HG02884 (cell line): Measurements from ENCODE around the gene URM1.
"Not testable (repeated sequence)": the region's sequence is repeated elsewhere in the genome, so short reads cannot be mapped to it uniquely, and the experiment has no call there.

Experiments used
- ATAC-seq: cut with Tn5 transposase; IDR thresholded peaks from one replicate; pipeline ENCODE4 v1.9.1; 2021; ENCODE audit warnings: mild to moderate bottlenecking, moderate library complexity; ENCODE audit not compliant: unreplicated experiment

Gene URM1

DNA sequence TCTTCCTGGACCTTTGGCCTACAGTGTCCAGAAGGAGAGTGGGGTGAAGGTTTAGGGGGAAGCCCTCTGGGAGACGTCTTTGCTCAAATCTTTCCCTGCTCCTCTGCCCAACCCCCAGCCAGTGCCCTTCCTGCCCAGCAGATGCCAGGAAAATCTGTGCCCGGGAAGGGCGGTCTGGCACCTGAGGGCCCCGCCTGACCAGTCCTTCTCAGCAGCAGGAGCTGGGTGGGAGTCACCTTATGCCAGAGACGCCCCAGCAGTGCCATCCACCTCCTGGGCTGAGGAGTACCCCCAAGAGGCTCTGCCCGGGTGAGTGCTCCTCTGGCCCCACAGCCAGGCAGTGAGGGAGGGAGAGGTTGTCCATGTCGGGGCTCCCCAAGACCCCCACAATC is 34.6 kb downstream of the URM1 start:
- ATAC-seq = no peak

DNA sequence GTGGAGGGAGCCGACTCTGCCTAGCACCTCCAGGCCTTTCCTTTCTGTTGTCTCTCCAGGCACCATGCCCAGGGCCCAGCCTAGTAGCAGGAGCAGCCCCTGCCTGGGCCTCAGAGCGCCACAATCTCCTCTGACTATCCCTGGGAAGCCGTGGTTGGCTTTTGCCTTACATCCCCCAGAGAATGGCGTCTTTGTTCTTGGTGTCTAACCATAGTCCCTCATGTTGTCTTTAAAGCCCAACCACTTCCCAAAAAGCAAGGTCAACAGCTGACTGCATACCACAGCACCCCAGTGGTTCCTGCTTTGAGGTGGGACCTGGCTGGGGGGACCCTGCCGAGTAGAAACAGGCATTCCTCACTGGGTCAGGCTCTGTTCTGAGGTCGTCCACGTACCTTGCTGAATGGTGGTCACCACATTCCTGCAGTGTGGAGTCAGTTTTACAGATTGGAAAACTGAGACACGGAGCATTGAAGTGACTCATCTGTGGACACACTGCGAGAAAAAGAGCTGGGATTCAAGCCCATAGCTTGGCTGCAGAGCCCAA is 35.7 kb downstream of the URM1 start:
- no peak for ATAC-seq

DNA sequence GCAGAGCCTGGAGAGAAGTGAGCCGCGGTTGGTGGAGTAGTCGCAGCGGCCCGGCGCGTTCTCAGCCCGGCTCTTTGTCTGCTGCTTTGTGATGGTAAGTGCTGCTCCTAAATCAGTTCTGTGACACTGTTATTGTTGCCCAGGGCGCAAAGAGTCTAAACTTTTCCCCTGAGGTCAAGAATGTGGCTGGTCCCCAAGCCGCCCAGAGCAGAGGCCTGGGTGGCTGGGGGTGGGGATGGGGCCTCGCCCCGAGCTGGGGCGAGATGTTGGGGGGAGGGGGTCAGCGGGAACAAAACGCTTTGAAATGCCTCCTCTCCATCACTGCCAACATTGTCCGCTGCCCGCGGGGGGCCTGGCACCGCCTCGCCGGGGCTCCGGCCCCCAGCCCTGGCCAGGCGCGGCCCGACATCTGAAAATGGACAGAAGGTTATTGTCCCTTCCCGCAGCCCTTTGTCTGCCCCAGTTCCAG is 37.8 kb downstream of the URM1 start:
- ATAC-seq = no peak

DNA sequence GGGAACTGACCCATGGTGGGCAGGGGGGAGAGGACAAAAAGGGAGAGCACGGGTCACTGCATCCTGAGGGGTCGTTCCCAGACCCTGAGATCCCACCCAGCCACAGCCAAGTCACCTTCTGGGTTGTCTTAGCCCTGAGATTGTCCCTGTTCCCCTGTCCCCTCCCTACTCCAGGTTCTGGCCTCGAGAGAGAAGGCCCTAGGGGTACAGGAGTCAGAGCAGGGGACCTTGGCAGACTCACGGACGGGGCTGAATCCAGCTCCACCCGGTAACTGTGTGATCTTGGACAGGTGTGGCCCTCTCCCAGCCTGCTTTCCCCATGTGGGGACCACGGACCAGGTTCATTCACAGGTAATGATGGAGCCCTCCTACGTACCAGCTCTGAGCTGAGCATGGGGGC is 38.3 kb downstream of the URM1 start:
- ATAC-seq = no peak

DNA sequence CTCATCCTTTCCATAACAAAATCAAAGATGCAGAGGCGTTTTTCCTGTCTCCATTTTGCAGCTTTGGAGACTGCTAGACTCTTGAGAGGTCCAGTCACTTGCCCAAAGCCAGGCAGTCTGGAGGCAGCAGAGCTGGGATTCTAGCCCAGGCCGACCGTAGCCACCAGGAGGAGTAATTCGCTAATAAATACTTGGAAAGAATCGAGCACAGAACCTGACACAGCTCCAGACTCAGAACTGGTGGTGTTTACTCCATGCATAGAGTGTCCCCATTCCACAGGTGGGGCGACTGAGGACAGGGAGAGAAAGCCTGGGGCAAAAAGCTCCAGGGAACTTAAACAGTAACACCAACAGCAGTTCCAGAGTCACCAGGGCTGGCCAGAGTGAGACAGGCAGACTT is 38.8 kb downstream of the URM1 start:
- ATAC-seq = no peak

DNA sequence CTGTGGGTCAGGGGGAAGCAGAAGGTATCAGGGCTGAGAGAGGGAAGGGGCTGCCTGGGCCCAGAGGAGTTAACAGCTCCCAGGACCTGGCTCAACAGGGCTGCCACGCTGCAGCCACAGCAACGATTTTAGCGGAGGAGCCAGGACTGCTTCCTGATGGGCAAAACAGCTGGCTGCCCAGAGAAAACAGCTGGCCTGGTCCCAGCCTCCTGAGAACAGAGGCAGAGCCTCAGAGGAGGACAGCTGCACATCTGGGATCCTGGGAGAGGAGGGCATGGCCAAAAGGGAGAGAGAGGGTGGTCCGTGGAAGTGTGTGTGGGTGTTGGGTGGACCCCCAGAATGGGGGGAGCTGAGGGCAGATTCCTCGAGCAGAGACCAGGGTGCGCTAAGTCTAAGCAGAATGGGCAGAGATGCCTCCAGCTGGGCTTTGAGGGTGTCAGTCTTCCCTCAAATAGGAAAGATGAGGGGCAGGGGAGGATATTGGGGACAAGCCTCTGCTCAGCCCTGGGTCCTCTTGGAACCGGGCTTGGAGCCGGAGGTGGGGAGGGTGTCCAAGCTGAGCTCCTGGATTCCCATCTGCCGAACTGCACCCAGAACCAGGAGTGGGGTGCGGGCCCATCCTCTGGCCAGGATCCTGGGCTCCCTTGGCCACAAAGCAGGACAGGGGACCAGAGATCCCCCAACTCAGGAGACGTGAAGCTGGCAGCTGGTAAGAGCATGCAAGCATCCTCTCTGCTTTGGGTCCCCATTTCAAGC is 40.4 kb downstream of the URM1 start:
- no peak for ATAC-seq

DNA sequence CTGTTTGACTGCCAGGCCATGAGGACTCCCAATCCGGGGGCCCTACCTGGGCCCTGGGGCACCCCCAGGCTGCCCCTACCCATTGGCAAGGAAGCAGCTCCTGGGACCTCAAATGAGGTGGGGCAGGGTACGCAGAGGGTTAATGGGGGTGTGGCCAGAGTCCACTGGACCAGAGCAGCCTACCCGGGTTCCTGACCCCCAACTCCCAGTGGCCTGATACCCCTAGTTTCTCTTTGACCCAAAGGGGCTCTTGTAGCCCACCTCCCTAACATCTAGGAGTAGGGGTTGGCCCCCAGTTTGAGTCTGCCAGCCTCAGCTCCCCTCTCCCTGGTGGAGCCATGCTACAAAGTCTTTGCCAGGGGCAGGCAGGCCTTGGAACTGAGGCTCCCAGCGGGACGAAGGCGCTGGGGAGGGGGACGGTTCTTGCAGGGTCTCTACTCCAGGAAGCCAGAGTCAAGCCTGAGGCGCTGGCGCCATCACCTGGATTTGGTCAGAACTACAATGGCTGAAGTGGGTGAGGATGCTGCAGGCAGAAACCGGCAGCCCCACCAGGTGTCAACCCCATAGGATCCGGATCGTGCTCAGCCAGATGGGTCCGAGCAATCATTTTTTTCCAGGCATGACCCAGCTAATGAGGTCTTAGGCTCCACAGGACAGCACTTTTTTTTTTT is 41.1 kb downstream of the URM1 start:
- no peak for ATAC-seq

DNA sequence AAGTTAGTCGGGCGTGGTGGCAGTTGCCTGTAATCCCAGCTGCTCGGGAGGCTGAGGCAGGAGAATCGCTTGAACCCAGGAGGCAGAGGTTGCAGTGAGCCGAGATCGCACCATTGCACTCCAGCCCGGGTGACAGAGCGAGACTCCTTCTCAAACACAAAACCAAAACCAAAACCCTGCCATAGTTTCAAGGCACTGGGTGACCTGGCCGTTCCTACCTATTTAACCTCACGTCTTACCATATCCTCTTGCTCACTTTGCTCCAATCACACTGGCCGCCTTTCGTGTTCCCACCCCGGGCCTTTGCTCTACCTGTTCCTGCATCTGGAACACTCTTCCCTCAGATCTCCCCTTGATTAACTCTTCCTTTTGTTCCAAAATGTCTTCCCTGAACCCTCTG is 42.6 kb downstream of the URM1 start:
- ATAC-seq = not testable (repeated sequence)

DNA sequence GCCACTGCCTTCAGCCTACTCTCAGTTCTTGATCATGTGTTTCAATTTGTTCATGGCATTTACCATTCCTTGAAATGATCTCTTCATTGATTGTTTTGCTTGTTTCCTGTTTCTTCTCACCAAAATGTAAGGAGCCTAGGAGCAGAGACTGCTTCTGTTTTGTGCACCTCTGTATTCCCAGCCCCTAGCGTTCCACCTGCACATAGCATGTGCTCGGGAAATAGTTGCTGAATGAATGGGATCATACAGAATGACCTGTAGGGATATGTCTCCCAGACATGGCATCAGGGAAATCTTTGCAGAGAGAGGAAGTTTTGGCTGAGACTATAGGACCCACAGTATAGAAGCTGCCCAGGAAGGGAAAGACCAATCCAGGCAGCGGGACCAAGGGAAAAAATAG is 43.3 kb downstream of the URM1 start:
- no peak for ATAC-seq

DNA sequence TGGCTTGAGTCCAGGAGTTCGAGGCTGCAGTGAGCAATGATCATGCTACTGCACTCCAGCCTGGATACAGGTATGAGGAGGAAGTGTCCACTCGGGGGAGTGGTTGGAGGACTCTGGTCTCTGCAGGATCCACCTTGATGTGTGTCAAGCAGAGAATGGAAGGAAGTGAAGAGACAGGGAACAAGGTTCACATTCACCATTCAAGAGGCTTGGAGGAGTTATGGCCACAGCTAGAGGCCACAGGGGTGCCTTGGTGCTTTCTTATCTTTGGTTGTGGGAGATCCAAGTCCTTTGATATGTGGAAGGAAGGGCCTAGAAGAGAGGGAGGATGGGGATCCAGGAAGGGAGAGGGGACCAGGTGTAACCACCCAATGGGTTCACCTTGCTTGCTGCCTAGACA is 44.1 kb downstream of the URM1 start:
- no peak for ATAC-seq

DNA sequence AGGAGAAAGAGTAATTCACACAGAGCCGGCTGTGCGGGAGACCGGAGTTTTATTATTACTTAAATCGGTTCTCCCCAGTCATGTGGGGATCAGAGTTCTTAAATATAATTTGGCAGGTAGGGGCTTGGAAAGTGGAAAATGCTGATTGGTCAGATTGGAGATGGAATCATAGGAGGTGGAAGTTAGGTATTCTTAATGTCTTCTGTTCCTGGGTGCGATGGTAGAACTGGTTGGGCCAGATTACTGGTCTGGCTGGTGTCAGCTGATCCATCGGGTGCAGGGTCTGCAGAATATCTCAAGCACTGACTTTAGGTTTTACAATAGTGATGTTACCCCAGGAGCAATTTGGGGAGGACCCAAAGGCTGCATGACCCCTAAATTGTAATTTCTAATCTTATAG is 44.8 kb downstream of the URM1 start:
- ATAC-seq = no peak

DNA sequence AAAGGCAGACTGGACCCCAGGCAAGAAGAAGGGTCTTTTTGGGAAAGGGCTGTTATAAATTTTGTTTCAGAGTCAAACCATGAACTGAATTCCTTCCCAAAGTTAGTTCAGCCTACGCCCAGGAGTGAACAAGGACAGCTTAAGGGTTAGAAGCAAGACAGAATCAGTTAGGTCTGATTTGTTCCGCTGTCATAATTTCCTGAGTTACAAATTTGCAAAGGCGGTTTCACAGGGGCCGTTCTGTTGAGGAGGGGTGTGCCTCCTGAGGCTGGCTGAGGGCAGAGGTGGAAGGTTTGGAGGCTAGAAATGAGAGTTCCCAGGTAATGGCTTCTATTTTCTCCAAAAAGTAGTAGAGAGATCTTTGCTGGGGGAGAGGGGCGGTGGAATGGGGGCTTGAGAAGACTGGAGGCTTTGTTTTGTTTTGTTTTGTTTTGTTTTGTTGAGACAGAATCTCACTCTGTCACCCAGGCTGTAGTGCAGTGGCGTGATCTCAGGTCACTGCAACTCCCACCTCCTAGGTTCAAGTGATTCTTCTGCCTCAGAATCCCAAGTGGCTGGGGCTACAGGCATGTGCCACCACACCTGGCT is 45.4 kb downstream of the URM1 start:
- ATAC-seq = no peak

DNA sequence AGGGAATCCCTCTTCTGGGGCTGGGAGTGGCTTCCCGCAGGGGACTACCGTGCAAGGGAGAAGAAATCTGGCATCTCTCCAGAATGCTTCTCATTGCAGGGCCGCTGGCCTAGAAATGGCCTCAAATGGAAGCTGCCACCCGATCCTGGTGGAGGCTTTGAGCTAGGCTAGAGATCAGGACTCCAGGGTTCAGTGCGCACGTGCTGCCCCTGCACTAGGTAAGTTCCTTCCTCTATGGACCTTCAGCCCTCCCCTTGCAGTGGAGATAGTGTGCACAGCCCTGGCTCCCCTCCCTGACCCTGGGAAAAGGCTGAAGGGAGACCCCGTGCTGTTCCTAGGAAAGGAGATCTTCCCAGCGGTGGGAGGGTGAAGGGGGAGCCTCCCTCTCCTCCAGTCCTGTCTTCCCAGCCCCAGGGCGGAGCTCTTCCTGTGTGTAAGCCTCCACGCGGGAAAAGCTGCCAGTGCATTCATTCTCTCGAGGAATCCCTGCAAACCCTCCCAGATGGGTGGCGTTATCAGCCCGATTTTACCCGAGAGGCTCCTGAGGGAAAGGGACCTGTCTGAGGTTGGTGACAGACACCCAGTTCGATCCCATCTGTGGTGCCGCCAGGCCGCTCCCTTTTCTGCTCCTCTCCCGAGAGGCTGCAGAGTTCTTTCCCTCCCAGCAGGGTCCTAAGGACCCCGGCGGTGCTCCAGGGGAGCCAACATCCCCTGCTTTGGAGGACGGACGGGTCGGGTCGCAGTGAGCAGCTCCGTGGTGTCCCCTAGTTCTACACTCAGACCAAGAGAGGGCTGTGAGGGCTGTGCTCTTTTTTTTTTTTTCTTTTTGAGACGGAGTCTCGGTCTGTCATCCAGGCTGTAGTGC is 48.1 kb downstream of the URM1 start:
- ATAC-seq = no peak

DNA sequence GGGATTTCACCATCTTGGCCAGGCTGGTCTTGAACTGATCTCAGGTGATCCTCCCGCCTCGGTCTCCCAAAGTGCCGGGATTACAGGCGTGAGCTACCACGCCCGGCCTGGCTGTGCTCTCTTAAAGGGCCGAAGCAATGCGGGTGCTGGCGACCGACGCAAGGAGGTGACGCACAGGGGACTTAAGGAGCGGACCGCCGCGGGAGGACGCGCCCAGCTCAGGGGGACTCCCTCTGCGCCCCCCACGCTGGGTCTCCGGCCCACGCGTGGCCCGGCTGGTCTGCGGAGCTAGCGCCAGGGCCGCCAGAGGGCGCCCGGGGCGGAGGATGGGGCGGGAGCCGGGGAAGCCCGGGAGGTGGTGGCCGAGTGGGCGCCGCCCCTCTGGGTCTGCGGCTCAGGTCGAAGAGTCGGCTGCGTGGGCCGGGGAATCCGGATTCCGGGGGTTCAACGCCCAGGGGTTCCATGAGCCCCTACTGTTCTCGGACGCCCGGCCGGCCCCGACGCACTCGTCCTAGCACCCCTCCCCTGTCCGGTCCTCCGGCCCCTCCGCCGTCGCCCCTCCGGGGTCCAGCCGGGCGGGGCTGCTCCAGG is 49.0 kb downstream of the URM1 start:
- ATAC-seq = peak; percentile 61

DNA sequence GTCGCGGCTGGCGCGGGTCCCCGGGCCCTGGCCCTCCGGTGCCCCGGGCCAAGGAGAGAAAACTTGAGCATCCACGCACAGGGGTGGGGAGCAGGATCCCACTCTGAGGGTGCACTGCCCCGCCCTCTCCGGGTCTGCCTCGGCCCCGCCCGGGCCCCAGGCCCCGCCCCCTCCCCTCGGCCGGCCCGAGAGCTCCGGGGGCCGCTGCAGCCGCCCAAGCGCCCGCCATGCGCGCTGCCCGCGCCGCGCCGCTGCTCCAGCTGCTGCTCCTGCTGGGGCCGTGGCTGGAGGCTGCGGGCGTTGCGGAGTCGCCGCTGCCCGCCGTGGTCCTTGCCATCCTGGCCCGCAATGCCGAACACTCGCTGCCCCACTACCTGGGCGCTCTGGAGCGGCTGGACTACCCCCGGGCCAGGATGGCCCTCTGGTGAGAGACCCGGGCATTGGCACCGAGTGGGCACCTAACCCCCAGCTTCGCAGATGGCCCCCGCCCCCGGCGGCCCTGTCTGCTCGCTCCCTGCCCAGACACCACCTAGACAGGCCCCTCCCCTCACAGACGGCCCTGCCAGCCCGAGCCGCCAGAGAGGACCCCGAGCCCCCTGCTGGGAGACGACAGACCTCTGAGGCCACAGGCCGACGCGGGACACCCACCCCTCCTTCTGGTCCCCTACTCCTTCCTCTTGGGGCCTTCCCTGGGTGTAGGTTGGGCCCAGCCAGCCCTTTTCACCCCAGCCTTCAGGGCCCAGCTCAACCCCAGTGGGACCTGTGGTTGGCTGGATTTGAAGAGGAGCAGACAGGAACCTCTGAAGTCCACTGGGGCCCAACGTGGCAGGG is 49.7 kb downstream of the URM1 start, which contains the start of gene CERCAM:
TSS of gene CERCAM (plus strand) at position 207 of the 831 bp plus-strand sequence. CDS start at position 228, 21 bp downstream.
- peak; percentile 63 for ATAC-seq

DNA sequence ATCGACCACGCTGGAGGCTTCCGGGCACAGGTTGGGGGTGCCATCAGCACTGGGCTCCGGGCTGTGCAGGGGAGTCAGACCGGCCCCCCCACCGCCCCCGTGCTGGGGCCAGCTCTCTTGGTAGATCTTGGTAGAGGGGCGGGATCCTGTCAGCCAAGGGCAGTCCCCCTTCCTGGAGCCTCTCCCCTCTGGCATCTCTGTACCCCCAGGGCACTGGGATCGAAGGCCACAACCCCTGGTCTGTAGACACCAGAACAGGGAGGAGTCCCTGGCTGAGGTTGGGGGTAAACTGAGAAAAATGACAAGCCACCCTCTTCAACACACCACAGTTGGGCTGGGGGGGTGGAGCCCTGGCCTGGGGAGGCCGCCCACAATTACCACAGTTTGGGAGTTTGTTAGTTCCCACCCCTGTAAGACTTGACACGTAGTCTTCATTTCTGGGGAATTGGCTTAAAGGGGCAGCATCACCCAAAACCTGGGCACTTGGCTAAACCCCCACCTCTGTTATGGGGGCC is 50.4 kb downstream of the URM1 start:
- no peak for ATAC-seq

DNA sequence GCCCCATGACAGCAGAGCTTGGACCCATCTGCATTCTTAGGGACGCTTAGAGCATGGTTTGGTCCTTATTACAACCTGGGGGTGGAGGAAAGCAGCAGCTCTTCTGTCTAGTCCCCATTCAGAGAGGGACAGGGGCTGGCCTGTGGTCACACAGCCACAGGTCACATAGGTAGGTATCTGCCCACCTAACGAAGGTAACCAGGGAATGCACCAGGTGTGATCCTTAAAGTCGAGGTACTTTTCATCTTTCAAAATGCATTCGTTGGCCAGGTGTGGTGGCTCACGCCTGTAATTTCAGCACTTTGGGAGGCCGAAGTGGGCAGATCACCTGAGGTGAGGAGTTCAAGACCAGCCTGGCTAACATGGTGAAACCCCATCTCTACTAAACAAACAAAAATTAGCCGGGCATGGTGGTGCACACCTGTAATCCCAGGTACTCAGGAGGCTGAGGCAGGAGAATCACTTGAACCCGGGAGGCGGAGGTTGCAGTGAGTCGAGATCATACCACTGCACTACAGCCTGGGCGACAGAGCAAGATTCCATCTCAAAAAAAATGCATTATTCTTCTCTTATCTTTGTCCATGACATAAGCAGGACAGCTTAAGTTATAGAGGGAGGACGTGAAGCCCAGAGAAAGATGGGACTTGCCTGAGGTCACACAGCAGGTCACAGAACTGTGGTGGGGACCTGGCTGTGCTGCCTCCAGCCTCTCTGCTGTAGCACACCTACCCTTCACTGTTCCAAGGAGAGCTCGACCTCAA is 51.0 kb downstream of the URM1 start:
- ATAC-seq = not testable (repeated sequence)

DNA sequence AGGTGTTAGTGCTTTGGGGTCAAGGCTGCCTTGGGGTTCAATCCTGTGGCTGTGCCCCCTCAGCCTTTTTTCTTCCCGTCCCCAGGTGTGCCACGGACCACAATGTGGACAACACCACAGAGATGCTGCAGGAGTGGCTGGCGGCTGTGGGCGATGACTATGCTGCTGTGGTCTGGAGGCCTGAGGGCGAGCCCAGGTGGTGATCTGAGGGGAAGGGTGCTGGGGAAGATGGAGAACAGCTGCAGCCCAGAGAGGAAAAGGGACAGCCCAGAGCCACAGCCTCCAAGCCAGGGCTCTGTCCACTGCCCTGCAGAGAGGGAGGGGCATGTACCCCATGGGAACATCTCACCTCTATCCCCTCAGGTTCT is 51.6 kb downstream of the URM1 start:
- ATAC-seq = no peak

DNA sequence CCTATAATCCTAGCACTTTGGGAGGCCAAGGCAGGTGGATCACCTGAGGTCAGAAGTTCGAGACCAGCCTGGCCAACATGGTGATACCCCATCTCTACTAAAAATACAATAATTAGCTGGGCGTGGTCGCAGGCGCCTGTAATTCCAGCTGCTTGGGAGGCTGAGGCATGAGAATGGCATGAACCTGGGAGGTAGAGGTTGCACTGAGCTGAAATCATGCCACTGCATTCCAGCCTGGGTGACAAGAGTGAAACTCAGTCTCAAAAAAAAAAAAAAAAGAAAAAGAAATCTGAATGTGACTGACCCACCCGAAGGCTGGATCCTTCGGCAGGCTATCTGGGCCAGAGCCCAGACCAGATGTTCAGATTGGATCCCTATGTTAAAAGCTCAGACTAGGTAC is 52.2 kb downstream of the URM1 start:
- ATAC-seq = not testable (repeated sequence)
